ENCODE measurements around the gene PSTPIP2. TPM values are rescaled to one million over a fixed set of nuclear protein-coding genes. Genes with fewer than 3 reads are reported as not detected.

The PSTPIP2 gene
- total and polyA plus RNA-seq, 2 of the 8 experiments (the other 6 are each of a cell fraction or from before 2014, with no cell fraction given), result 1.8 to 2.4 TPM

DNA sequence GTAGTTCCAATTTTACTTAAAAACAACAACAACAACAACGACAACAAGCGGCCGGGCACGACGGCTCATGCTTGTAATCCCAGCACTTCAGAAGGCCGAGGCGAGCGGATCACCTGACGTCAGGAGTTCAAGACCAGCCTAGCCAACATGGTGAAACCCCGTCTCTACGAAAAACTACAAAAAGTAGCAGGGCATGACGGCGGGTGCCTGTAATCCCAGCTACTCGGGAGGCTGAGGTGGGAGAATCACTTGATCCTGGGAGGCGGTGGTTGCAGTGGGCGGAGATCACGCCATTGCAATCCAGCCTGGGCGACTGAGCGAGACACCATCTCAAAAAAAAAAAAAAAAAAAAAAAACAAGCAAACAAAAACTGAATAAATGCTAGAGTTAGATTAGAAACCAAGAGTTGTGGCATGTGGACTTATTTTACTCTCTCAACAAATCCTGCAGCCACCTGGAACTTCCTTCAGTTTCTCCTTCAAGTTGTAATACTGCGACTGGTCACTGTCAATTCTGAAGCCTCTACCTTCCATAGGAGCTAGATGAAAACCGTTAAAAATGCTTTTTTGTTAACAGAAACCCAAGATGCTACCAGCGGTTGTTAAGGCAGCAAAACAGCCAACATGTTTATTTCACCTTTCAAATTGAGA, 24.7 kb upstream of the PSTPIP2 start:
- FAIRE-seq (no peak), DNase-seq (ENCODE audit: low read depth in 1 of 2, low spot score in 2 of 2) (no peak)
- H2BK20ac ChIP-seq (ENCODE audit: low read length), result no peak overlapping the region
- H3K56ac ChIP-seq (replicated peaks; ENCODE audit: insufficient read length, low read depth, low read length), result no peak overlapping the region
- peaks cover 3 to 31% (median 16%) of the 10 kb centered on the region in 4 experiments for H3K36me3 ChIP-seq (ENCODE audit: control insufficient read depth in 2 of 4, insufficient read depth in 4 of 4, low read length in 3 of 4)
- H4K20me1 ChIP-seq (replicated peaks in 1 of 2; ENCODE audit: control insufficient read depth in 1 of 2, insufficient read depth in 2 of 2, low read length in 2 of 2), result peaks cover 1 to 3% of the 10 kb centered on the region in 2 experiments
- no peak overlapping the region for H4K91ac ChIP-seq (replicated peaks; ENCODE audit: insufficient read length, low read length)
- H3K23me2 ChIP-seq (ENCODE audit: low read depth, low read length), result peaks cover 10% of the 10 kb centered on the region
- no peak overlapping the region for H3K27ac ChIP-seq (ENCODE audit: low read depth, low read length)
- H3K23ac ChIP-seq (ENCODE audit: insufficient read length), result no peak overlapping the region
- H3K4me3 ChIP-seq (ENCODE audit: extremely low read depth in 1 of 4, insufficient read depth in 2 of 4, low read depth in 3 of 4, low read length in 4 of 4), result peak overlapping the region; percentile 91 to 99 (median 98)
- no peaks in the 10 kb centered on the region for H3K27me3 ChIP-seq (replicated peaks in 1 of 4; ENCODE audit: control insufficient read depth in 3 of 4, extremely low read depth in 1 of 4, insufficient read depth in 3 of 4, low read length in 3 of 4)
- peak overlapping the region; percentile 10 for H4K5ac ChIP-seq (ENCODE audit: insufficient read length, low read depth, low read length)
- H3K18ac ChIP-seq (ENCODE audit: extremely low read depth, low read length), result no peak overlapping the region
- no peak overlapping the region for H2BK120ac ChIP-seq (replicated peaks; ENCODE audit: low read depth, low read length)
- H3K9ac ChIP-seq (replicated peaks in 1 of 4; ENCODE audit: extremely low read depth in 1 of 4, low read depth in 3 of 4, low read length in 3 of 4), result peak overlapping the region in 2 of 4 experiments; percentile 22 to 83; a peak in 2 of 7 replicates
- H2AK5ac ChIP-seq (ENCODE audit: low read depth, low read length), result no peak overlapping the region
- H3K4me2 ChIP-seq (ENCODE audit: insufficient read depth in 1 of 2, low read depth in 2 of 2, low read length in 2 of 2), result peak overlapping the region; percentile 75 to 77
- H2AFZ ChIP-seq (ENCODE audit: low read length), result no peak overlapping the region
- WGBS, 2 experiments (ENCODE audit: extremely low coverage in 1 of 2, insufficient coverage in 1 of 2, insufficient read length in 1 of 2, insufficient replicate concordance in 2 of 2, low coverage in 1 of 2, low lambda C conversion rate in 2 of 2, missing lambda C conversion rate in 1 of 2), result 73% methylated on average over 22 of the region's 22 CpGs; no CpG with 5 or more reads in 1 of the 2 experiments
- H2BK12ac ChIP-seq (ENCODE audit: low read depth, low read length), result no peak overlapping the region
- CTCF ChIA-PET (ENCODE audit: partially characterized antibody), result interaction anchor here (1.3 to 2.3 kb wide), 2 partner anchors 23 to 184 kb away, joined by 3 to 8 read pairs; no protein-coding TSS in a partner anchor
- H3K4ac ChIP-seq (replicated peaks; ENCODE audit: insufficient read length, low read depth, low read length), result no peak overlapping the region
- no peaks in the 10 kb centered on the region for H3K9me3 ChIP-seq (ENCODE audit: insufficient read depth in 2 of 2, low read depth in 1 of 2, low read length in 1 of 2)
- no peak overlapping the region for H2BK15ac ChIP-seq (ENCODE audit: low read length)
- H2BK5ac ChIP-seq (ENCODE audit: low read depth, low read length), result no peak overlapping the region
- peaks cover 22 to 58% of the 10 kb centered on the region in 2 experiments for H3K79me2 ChIP-seq (ENCODE audit: control insufficient read depth in 1 of 2, insufficient read depth in 2 of 2, low read length in 2 of 2)
- no peaks in the 10 kb centered on the region for H3K79me1 ChIP-seq (ENCODE audit: low read depth, low read length)
- H3K14ac ChIP-seq (ENCODE audit: insufficient read length), result no peak overlapping the region
- POLR2A ChIA-PET (ENCODE audit: partially characterized antibody), result interaction anchor here (0.7 to 2.1 kb wide), 3 partner anchors 11 to 77 kb away, joined by 3 to 9 read pairs (median 3); a partner anchor contains a TSS
- peaks cover 0 to 3% (median 2%) of the 10 kb centered on the region in 4 experiments; a peak in 6 of 7 replicates for H3K4me1 ChIP-seq (replicated peaks in 1 of 4; ENCODE audit: control insufficient read depth in 3 of 4, insufficient read depth in 4 of 4, low read length in 3 of 4)
- H4K8ac ChIP-seq (ENCODE audit: extremely low read depth, insufficient read depth, low read length), result no peak overlapping the region
- no peak for TF ChIP-seq CEBPB (IDR thresholded peaks at IDR 0.05; ENCODE audit: low read depth, low read length)
- no peak for TF ChIP-seq MAFK (IDR thresholded peaks at IDR 0.05; ENCODE audit: low read depth, low read length)
- no peak for TF ChIP-seq PHF8 (conservative IDR thresholded peaks at IDR 0.05; ENCODE audit: low read depth, low read length)
- TF ChIP-seq, protein P1, sequence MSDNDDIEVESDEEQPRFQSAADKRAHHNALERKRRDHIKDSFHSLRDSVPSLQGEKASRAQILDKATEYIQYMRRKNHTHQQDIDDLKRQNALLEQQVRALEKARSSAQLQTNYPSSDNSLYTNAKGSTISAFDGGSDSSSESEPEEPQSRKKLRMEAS (IDR thresholded peaks at IDR 0.05), result no peak
- TF ChIP-seq RNF2 (IDR thresholded peaks at IDR 0.05; ENCODE audit: borderline replicate concordance, low read depth, low read length, missing control alignments, poor library complexity, severe bottlenecking), result no peak
- TF ChIP-seq SIN3A (conservative IDR thresholded peaks at IDR 0.05 in 1 of 2, IDR thresholded peaks at IDR 0.05 in 1 of 2; ENCODE audit: low read depth in 1 of 2, low read length in 2 of 2), result no peak
- TF ChIP-seq SP2 (IDR thresholded peaks at IDR 0.05; ENCODE audit: low read length), result no peak
- no peak for TF ChIP-seq POLR2AphosphoS5 (IDR thresholded peaks at IDR 0.05; ENCODE audit: low read depth, low read length)
- TF ChIP-seq SAP30 (IDR thresholded peaks at IDR 0.05; ENCODE audit: insufficient read depth, insufficient replicate concordance, low read length), result no peak
- no peak for TF ChIP-seq TCF12 (IDR thresholded peaks at IDR 0.05; ENCODE audit: low read depth, low read length)
- TF ChIP-seq RFX5 (IDR thresholded peaks at IDR 0.05; ENCODE audit: borderline replicate concordance, low read depth, low read length), result no peak
- TF ChIP-seq BACH1 (IDR thresholded peaks at IDR 0.05; ENCODE audit: low read length), result no peak
